ES-I3 (cell line): ENCODE measurements around the gene RBMS3.
"Not testable (repeated sequence)": the region's sequence is repeated elsewhere in the genome, so short reads cannot be mapped to it uniquely, and the experiment has no call there.

Experiments
- H3K36me3 ChIP-seq: 2 replicates; pipeline ENCODE4 v1.6.1; 2013; ENCODE audit warnings: mild to moderate bottlenecking, low read length, control low read depth, moderate library complexity; ENCODE audit not compliant: insufficient read depth
- H3K4me1 ChIP-seq: 2 replicates; pipeline ENCODE4 v1.6.1; 2013; ENCODE audit warnings: mild to moderate bottlenecking, control low read depth, low read length; ENCODE audit not compliant: insufficient read depth
- H3K9ac ChIP-seq: 2 replicates; pipeline ENCODE4 v1.6.1; 2013; ENCODE audit warnings: low read depth, mild to moderate bottlenecking, low read length, moderate library complexity
- H3K9me3 ChIP-seq: 2 replicates; pipeline ENCODE4 v1.6.1; 2013; ENCODE audit warnings: mild to moderate bottlenecking, low read length, moderate library complexity; ENCODE audit not compliant: control insufficient read depth, insufficient read depth

The RBMS3 gene

GRCh38 chr3:29772436-29772835 lies 491.6 kb downstream of the RBMS3 start:
- H3K9me3 ChIP-seq = no peaks in the 10 kb centered on the region
- H3K9ac ChIP-seq = no peak overlapping the region
- no peaks in the 10 kb centered on the region for H3K36me3 ChIP-seq

GRCh38 chr3:29773481-29773880 lies 492.6 kb downstream of the RBMS3 start:
- peaks cover 15% of the 10 kb centered on the region; the same call in 1 of the 2 replicates for H3K4me1 ChIP-seq
- H3K9me3 ChIP-seq = no peaks in the 10 kb centered on the region
- H3K36me3 ChIP-seq = no peaks in the 10 kb centered on the region
- H3K9ac ChIP-seq = no peak overlapping the region

More at GRCh38 chr3:29772436-29772835, 491.6 kb downstream of the RBMS3 start:
- peaks cover 15% of the 10 kb centered on the region; the same call in 1 of the 2 replicates for H3K4me1 ChIP-seq

- Histone ChIP-seq H3K4me1 (peaks cover 15% of the 10 kb centered on the region; the same call in 1 of the 2 replicates), H3K36me3 (no peaks in the 10 kb centered on the region), H3K9ac (no peak overlapping the region), H3K9me3 (no peaks in the 10 kb centered on the region)
These were observed 494.5 kb downstream of the RBMS3 start for GRCh38 chr3:29775340-29775739.

- 0 out of 2 replicates have a peak, but pooled peaks cover 4% of the 10 kb centered on the region for H3K9me3 ChIP-seq
- no peak overlapping the region for H3K9ac ChIP-seq
- no peaks in the 10 kb centered on the region for H3K36me3 ChIP-seq
- peaks cover 3% of the 10 kb centered on the region; the same call in 1 of the 2 replicates for H3K4me1 ChIP-seq
These were observed 497.0 kb downstream of the RBMS3 start for GRCh38 chr3:29777869-29778268.

GRCh38 chr3:29789686-29790085 lies 508.8 kb downstream of the RBMS3 start:
- Histone ChIP-seq H3K36me3 (no peaks in the 10 kb centered on the region), H3K9me3 (no peaks in the 10 kb centered on the region; the same call in 1 of the 2 replicates), H3K9ac (no peak overlapping the region), H3K4me1 (no peaks in the 10 kb centered on the region; the same call in 1 of the 2 replicates)

GRCh38 chr3:29796808-29797207 lies 515.9 kb downstream of the RBMS3 start:
- Histone ChIP-seq H3K9ac (no peak overlapping the region), H3K4me1 (no peaks in the 10 kb centered on the region), H3K36me3 (no peaks in the 10 kb centered on the region), H3K9me3 (no peaks in the 10 kb centered on the region)

- no peaks in the 10 kb centered on the region for H3K36me3 ChIP-seq
- no peak overlapping the region for H3K9ac ChIP-seq
- H3K4me1 ChIP-seq = no peaks in the 10 kb centered on the region
- no peaks in the 10 kb centered on the region for H3K9me3 ChIP-seq
These were observed 521.2 kb downstream of the RBMS3 start for GRCh38 chr3:29802057-29802456.

GRCh38 chr3:29804044-29804443 lies 523.2 kb downstream of the RBMS3 start:
- no peaks in the 10 kb centered on the region for H3K36me3 ChIP-seq
- no peak overlapping the region for H3K9ac ChIP-seq
- H3K4me1 ChIP-seq = no peaks in the 10 kb centered on the region
- H3K9me3 ChIP-seq = no peaks in the 10 kb centered on the region

GRCh38 chr3:29805757-29806156 lies 524.9 kb downstream of the RBMS3 start:
- no peaks in the 10 kb centered on the region for H3K36me3 ChIP-seq
- no peak overlapping the region for H3K9ac ChIP-seq
- peaks cover 3% of the 10 kb centered on the region; the same call in 1 of the 2 replicates for H3K4me1 ChIP-seq
- H3K9me3 ChIP-seq = no peaks in the 10 kb centered on the region

- H3K36me3 ChIP-seq, H3K4me1 ChIP-seq, H3K9ac ChIP-seq, H3K9me3 ChIP-seq: not testable (repeated sequence)
These were observed 527.5 kb downstream of the RBMS3 start for GRCh38 chr3:29808324-29808723.

- Histone ChIP-seq H3K9ac (no peak overlapping the region), H3K4me1 (0 out of 2 replicates have a peak, but pooled peaks cover 3% of the 10 kb centered on the region), H3K9me3 (no peaks in the 10 kb centered on the region), H3K36me3 (no peaks in the 10 kb centered on the region; the same call in 1 of the 2 replicates)
These were observed 541.2 kb downstream of the RBMS3 start for GRCh38 chr3:29822071-29822470.

GRCh38 chr3:29823233-29823632 lies 542.4 kb downstream of the RBMS3 start:
- no peaks in the 10 kb centered on the region; the same call in 1 of the 2 replicates for H3K36me3 ChIP-seq
- H3K4me1 ChIP-seq = 0 out of 2 replicates have a peak, but pooled peaks cover 5% of the 10 kb centered on the region
- no peaks in the 10 kb centered on the region for H3K9me3 ChIP-seq
- H3K9ac ChIP-seq = no peak overlapping the region

GRCh38 chr3:29826712-29827111 lies 545.8 kb downstream of the RBMS3 start:
- H3K9me3 ChIP-seq = no peaks in the 10 kb centered on the region
- H3K4me1 ChIP-seq = 0 out of 2 replicates have a peak, but pooled peaks cover 5% of the 10 kb centered on the region
- no peaks in the 10 kb centered on the region; the same call in 1 of the 2 replicates for H3K36me3 ChIP-seq
- no peak overlapping the region for H3K9ac ChIP-seq

- no peaks in the 10 kb centered on the region; the same call in 1 of the 2 replicates for H3K36me3 ChIP-seq
- H3K9ac ChIP-seq = no peak overlapping the region
- H3K4me1 ChIP-seq = 0 out of 2 replicates have a peak, but pooled peaks cover 5% of the 10 kb centered on the region
- H3K9me3 ChIP-seq = no peaks in the 10 kb centered on the region
These were observed 546.9 kb downstream of the RBMS3 start for GRCh38 chr3:29827756-29828155.

GRCh38 chr3:29829340-29829739 lies 548.5 kb downstream of the RBMS3 start:
- Histone ChIP-seq H3K4me1 (0 out of 2 replicates have a peak, but pooled peaks cover 5% of the 10 kb centered on the region), H3K9ac (no peak overlapping the region), H3K36me3 (no peaks in the 10 kb centered on the region; the same call in 1 of the 2 replicates), H3K9me3 (no peaks in the 10 kb centered on the region)
